ENCODE measurements around the gene BCKDHB.

DNA sequence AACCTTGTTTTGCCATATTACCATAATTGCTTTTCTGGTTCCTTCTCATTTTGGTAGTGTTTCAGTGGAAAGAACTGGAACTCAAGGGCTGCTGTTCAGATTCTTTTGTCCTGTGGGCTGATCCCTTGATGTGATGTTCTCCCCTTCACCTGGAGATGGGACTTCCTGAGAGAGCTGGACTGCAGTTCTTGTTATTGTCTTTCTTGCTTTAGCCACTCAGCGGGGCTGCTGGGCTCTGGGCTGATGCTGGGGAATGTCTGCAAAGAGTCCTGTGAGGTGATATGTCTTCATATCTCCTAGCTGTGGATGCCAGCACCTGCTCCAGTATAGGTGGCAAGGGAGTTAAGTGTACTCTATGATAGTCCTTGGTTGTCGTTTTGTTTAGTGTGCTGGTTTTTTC is 79.0 kb downstream of the BCKDHB start:
- no peak for TF ChIP-seq CTCF (IDR thresholded peaks at IDR 0.05)
- TF ChIP-seq POLR2A (IDR thresholded peaks at IDR 0.05) = no peak

Measured in lower leg skin (tissue), 3 donors.